OCI-M1 (cell line): ENCODE results near the gene TMEM41B.
"Not testable (repeated sequence)": the region's sequence is repeated elsewhere in the genome, so short reads cannot be mapped to it uniquely, and the experiment has no call there.

Experiments
- DNase-seq: peaks from one replicate; lab custom pipeline; 2025; lab: John Stamatoyannopoulos, UW

Gene TMEM41B

GRCh38 chr11:9314291-9315077, at the start of gene TMEM41B:
TMEM41B (minus strand) TSS chr11:9314593; CDS start chr11:9314441, 152 bp downstream.
- DNase-seq, result peak; percentile 99

GRCh38 chr11:9362393-9362863, 48.0 kb upstream of the TMEM41B start:
- DNase-seq, result peak; percentile 61

- DNase-seq, result not testable (repeated sequence)
Measured at GRCh38 chr11:9360862-9361622, 46.6 kb upstream of the TMEM41B start.

GRCh38 chr11:9357041-9357440, 42.6 kb upstream of the TMEM41B start:
- no peak for DNase-seq

GRCh38 chr11:9351321-9351881, 37.0 kb upstream of the TMEM41B start:
- DNase-seq, result no peak

- not testable (repeated sequence) for DNase-seq
Measured at GRCh38 chr11:9347779-9348178, 33.4 kb upstream of the TMEM41B start.

- DNase-seq, result peak; percentile 81
Measured at GRCh38 chr11:9347100-9347499, 32.7 kb upstream of the TMEM41B start.

- no peak for DNase-seq
Measured at GRCh38 chr11:9344061-9344680, 29.8 kb upstream of the TMEM41B start.

GRCh38 chr11:9341638-9342178, 27.3 kb upstream of the TMEM41B start:
- DNase-seq, result no peak

GRCh38 chr11:9332655-9333054, 18.3 kb upstream of the TMEM41B start:
- no peak for DNase-seq

GRCh38 chr11:9330387-9331384, 16.3 kb upstream of the TMEM41B start:
- DNase-seq, result no peak

GRCh38 chr11:9320047-9320446, 5.7 kb upstream of the TMEM41B start:
- DNase-seq, result no peak

GRCh38 chr11:9319377-9320001, 5.1 kb upstream of the TMEM41B start:
- DNase-seq, result peak; percentile 80

GRCh38 chr11:9318442-9319376, 4.3 kb upstream of the TMEM41B start:
- DNase-seq, result peak; percentile 80

GRCh38 chr11:9316334-9316733, 1.9 kb upstream of the TMEM41B start:
- no peak for DNase-seq

GRCh38 chr11:9315078-9315688, 790 bp upstream of the TMEM41B start:
- no peak for DNase-seq

GRCh38 chr11:9313648-9314290, 624 bp downstream of the TMEM41B start:
- DNase-seq, result peak; percentile 59

GRCh38 chr11:9310485-9311090, 3.8 kb downstream of the TMEM41B start:
- no peak for DNase-seq
